GM19397 (cell line): ENCODE results near the gene GPRC5B.

Source experiments
- ATAC-seq: cut with Tn5 transposase; IDR thresholded peaks from one replicate; pipeline ENCODE4 v1.9.1; 2021; ENCODE audit warnings: mild to moderate bottlenecking, moderate library complexity; ENCODE audit not compliant: unreplicated experiment

The GPRC5B gene

GRCh38 chr16:19898924-19899604, 14.4 kb upstream of the GPRC5B start:
- no peak for ATAC-seq

GRCh38 chr16:19898166-19898565, 13.5 kb upstream of the GPRC5B start:
- ATAC-seq = no peak

GRCh38 chr16:19896951-19897350, 12.3 kb upstream of the GPRC5B start:
- ATAC-seq = no peak

- no peak for ATAC-seq
These were observed 9.9 kb upstream of the GPRC5B start for GRCh38 chr16:19894586-19894985.

- no peak for ATAC-seq
These were observed 8.3 kb upstream of the GPRC5B start for GRCh38 chr16:19892902-19893301.

- no peak for ATAC-seq
These were observed 6.3 kb upstream of the GPRC5B start for GRCh38 chr16:19890901-19891300.

GRCh38 chr16:19888834-19889233, 4.2 kb upstream of the GPRC5B start:
- no peak for ATAC-seq

GRCh38 chr16:19886073-19886941, 1.7 kb upstream of the GPRC5B start:
- ATAC-seq = no peak

GRCh38 chr16:19885451-19886072, 914 bp upstream of the GPRC5B start:
- no peak for ATAC-seq

- ATAC-seq = no peak
These were observed 622 bp downstream of the GPRC5B start for GRCh38 chr16:19883966-19884485.

GRCh38 chr16:19883296-19883965, 1.2 kb downstream of the GPRC5B start:
- ATAC-seq = no peak

- ATAC-seq = no peak
These were observed 2.0 kb downstream of the GPRC5B start for GRCh38 chr16:19882646-19883045.

- ATAC-seq = no peak
These were observed 2.5 kb downstream of the GPRC5B start for GRCh38 chr16:19882186-19882585.

GRCh38 chr16:19881783-19882182, 2.9 kb downstream of the GPRC5B start:
- ATAC-seq = no peak

GRCh38 chr16:19881028-19881427, 3.6 kb downstream of the GPRC5B start:
- no peak for ATAC-seq

- ATAC-seq = no peak
These were observed 5.3 kb downstream of the GPRC5B start for GRCh38 chr16:19879241-19879792.

- no peak for ATAC-seq
These were observed 5.9 kb downstream of the GPRC5B start for GRCh38 chr16:19878757-19879156.

GRCh38 chr16:19876501-19877059, 8.1 kb downstream of the GPRC5B start:
- no peak for ATAC-seq

- no peak for ATAC-seq
These were observed 8.7 kb downstream of the GPRC5B start for GRCh38 chr16:19875900-19876299.

- ATAC-seq = no peak
These were observed 9.6 kb downstream of the GPRC5B start for GRCh38 chr16:19874851-19875546.
